ENCODE measurements around the gene SLC25A27.
"Not testable (repeated sequence)": the region's sequence is repeated elsewhere in the genome, so short reads cannot be mapped to it uniquely, and the experiment has no call there.

The SLC25A27 gene

DNA sequence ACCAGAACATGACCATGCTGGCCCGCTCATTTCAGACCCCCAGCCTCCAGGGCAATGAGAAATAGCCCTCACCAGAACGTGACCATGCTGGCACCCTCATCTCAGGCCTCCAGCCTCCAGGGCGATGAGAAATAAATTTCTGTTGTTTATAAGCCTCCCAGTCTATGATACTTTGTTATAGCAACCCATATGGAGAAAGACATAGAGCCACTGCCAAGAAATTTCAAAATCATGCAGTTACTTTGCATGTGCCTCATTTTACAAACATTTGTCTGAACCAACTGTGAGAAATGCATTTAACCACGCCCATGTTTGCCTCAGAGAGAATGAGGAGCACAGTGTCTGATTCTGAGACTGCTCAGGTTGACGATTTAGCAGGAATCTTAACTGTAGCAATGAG, 15.6 kb upstream of the SLC25A27 start:
- no peak overlapping the region for H3K27ac ChIP-seq
- TF ChIP-seq, protein P1, sequence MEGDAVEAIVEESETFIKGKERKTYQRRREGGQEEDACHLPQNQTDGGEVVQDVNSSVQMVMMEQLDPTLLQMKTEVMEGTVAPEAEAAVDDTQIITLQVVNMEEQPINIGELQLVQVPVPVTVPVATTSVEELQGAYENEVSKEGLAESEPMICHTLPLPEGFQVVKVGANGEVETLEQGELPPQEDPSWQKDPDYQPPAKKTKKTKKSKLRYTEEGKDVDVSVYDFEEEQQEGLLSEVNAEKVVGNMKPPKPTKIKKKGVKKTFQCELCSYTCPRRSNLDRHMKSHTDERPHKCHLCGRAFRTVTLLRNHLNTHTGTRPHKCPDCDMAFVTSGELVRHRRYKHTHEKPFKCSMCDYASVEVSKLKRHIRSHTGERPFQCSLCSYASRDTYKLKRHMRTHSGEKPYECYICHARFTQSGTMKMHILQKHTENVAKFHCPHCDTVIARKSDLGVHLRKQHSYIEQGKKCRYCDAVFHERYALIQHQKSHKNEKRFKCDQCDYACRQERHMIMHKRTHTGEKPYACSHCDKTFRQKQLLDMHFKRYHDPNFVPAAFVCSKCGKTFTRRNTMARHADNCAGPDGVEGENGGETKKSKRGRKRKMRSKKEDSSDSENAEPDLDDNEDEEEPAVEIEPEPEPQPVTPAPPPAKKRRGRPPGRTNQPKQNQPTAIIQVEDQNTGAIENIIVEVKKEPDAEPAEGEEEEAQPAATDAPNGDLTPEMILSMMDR (conservative IDR thresholded peaks at IDR 0.05), result no peak

DNA sequence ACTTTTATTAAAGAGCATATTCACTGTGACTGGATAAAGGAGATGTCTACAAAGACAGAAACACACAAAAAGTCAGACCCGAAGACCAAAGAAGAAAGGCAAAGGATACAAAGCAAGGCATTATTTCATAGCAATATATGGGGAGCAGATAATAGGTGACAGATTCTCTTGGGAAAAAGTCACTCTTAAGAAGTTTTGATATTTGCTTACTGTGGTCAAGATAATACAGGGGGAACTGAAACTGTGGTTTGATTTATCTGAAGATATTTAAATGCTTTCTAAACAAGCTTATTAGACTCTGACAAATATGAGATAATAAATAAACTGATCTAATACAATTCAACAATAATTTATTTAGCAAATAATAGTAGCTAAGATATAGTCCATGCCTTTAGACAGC, 14.8 kb upstream of the SLC25A27 start:
- TF ChIP-seq, protein P1 (conservative IDR thresholded peaks at IDR 0.05), result no peak
- H3K27ac ChIP-seq, result no peak overlapping the region

DNA sequence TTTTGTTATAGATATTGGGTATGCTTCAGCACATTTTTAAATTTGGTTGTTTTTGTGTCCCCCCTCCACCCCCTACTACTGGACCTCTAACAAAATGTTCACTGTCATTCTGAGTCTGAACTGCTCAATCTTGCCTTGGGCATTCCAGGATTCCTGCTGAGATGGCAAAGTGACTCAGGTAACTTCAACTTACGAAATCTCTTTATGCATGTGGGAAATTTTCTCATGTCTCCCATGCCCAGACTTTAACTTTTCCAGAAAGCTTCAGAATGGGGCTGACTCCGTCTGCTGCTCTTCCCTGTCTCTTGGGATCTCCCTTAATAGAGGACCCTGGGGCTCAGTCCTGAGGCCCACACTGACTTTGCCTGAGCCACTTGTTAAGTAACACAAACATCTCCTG, 14.1 kb upstream of the SLC25A27 start:
- TF ChIP-seq, protein P1 (conservative IDR thresholded peaks at IDR 0.05), result no peak
- H3K27ac ChIP-seq, result no peak overlapping the region

DNA sequence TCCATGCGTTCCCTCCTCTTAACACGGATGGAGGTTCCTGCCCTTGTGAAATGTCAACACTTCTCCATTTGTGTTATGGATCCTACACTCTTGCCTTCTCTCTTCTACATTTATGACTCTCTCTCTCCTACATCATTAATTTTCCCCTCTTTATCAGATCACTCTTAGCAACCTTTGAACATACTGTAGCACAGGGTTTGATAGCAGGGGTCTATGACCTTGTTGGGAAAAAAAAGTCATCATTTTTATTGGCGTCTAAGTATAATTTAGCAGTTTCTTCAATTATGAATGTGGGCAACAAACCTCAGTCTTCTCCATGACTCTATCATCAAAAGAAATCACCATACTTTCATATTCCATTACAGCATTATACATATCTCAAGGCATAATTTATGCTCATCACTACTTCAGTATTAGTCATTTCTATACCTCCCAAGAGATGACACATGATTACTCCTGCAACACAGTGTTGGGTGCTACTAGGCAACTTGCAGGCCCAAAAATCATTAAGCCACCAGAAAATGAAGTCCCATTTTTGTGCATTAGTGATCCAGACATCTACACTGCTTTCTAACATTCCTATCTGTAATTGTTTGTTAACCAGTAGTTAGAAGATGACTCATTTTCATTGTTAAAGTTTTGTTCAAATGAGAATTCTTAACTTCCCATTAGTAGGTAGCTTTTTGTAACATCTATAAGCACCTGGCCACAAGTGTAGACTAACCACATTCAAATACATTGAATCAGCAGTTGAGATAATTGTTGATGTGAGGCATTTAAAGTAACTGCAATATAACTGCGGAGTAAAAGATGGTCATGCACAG, 9.6 kb upstream of the SLC25A27 start:
- H3K27ac ChIP-seq, result no peak overlapping the region
- TF ChIP-seq, protein P1 (conservative IDR thresholded peaks at IDR 0.05), result no peak

DNA sequence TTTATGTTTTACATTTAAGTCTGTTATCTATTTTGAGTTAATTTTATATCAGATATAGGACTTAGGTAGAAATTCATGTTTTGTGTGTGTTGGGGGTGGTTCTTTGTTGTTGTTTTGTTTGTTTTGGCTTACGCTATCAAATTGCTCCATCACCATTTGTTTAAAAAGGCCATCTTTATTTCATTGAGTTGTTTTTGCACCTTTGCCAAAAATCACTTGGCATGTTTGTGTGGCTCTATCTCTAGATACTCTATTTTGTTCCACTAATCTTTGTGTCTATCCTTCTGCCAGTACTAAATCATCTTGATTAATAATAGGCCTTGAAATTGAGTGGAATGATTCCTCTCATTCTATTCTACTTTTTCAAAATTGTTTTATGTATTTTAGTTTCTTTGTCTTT, 7.5 kb upstream of the SLC25A27 start:
- TF ChIP-seq, protein P1 (conservative IDR thresholded peaks at IDR 0.05), result no peak
- H3K27ac ChIP-seq, result no peak overlapping the region; the same call in 1 of the 2 replicates

DNA sequence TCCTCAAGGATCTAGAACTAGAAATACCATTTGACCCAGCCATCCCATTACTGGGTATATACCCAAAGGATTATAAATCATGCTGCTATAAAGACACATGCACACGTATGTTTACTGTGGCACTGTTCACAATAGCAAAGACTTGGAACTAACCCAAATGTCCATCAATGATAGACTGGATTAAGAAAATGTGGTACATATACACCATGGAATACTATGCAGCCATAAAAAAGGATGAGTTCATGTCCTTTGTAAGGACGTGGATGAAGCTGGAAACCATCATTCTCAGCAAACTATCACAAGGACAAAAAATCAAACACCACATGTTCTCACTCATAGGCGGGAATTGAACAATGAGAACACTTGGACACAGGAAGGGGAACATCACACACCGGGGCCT, 4.7 kb upstream of the SLC25A27 start:
- H3K27ac ChIP-seq, result not testable (repeated sequence)

DNA sequence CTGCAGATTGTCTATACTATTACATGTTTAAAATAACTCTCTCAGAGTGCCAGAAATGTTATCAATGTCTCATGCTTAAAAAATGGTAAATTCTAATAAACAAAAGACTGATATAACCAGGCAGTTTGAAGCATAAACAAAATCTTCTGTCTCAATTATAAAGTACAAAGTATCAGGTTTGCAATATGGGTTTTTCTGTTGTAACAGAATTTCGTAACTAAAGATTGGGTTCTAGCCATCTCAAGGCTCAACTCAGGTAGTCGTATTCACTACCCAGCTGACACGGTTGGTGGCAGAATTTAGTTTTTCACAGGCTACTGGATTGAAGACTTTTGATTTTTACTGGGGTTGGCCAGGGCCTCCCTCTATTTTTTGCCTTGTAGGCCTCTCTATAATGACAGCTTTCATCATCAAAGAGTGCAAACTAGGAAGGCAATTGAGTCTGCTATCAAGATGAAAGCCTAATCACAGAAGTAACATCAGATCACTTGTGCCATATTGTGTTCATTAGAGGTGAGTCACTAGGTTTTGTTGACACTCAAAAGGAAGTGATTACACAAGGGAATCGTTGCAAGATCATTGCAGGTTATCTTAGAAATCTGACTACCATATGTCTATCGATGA, 3.8 kb upstream of the SLC25A27 start:
- H3K27ac ChIP-seq, result no peak overlapping the region
- TF ChIP-seq, protein P1 (conservative IDR thresholded peaks at IDR 0.05), result no peak

DNA sequence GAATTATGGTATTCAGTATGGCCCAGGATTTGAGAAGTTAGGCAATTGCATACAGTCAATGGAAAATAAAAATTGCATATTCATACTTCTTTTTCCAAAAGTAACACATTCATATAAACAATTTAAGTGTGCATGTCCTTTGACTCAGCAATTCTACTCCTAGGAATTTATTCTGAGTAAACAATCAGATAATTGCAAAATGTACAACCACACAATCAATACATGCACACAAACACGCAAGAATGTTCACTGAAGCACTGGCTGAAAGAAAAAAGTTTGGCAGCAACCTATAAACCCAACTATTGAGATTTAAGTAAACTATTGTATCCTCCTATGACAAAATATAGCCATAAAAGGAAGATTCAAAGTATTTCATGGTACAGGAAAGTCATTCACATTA, 1.8 kb upstream of the SLC25A27 start:
- TF ChIP-seq, protein P1 (conservative IDR thresholded peaks at IDR 0.05), result no peak
- peak overlapping the region; percentile 75 for H3K27ac ChIP-seq
